WTC11 (cell line): ENCODE results near the gene CLEC7A. TPM values are rescaled to one million over a fixed set of nuclear protein-coding genes. Genes with fewer than 3 reads are reported as not detected.

Experiments
- ATAC-seq: fragments of 200-7000 bp; cut with Tn5 transposase; 2 replicates; pipeline ENCODE4 v1.10.0; 2021; ENCODE audit warnings: mild to moderate bottlenecking, moderate library complexity
- CTCF ChIA-PET: fragments of 300-600 bp; sonication (Branson Sonifier 250); formaldehyde crosslinking; loops from one replicate; lab custom pipeline; 2021; ENCODE audit warnings: antibody characterized with exemption; lab: Charles Lee
- POLR2A ChIA-PET: fragments of 350-600 bp; sonication (Branson Sonifier 250); formaldehyde crosslinking; loops from one replicate; lab custom pipeline; 2021; ENCODE audit warnings: antibody characterized with exemption; lab: Charles Lee
- DNase-seq: peaks from one replicate; pipeline ENCODE4 v3.0.0; 2021; ENCODE audit warnings: low spot score
- H3K27ac Mint-ChIP-seq: 2 replicates; pipeline ENCODE4 v1.8.0; 2021; ENCODE audit warnings: mixed read lengths
- H3K27me3 Mint-ChIP-seq: 2 replicates; pipeline ENCODE4 v1.8.0; 2021; ENCODE audit warnings: low read depth, mild to moderate bottlenecking, moderate library complexity, mixed read lengths
- H3K36me3 Mint-ChIP-seq: 2 replicates; pipeline ENCODE4 v1.8.0; 2021; ENCODE audit warnings: mixed read lengths
- H3K4me1 Mint-ChIP-seq: 2 replicates; pipeline ENCODE4 v1.8.0; 2022; ENCODE audit warnings: mixed read lengths
- H3K4me3 Mint-ChIP-seq: 2 replicates; pipeline ENCODE4 v1.8.0; 2021; ENCODE audit warnings: mild to moderate bottlenecking, moderate library complexity, mixed read lengths
- H3K9me3 Mint-ChIP-seq: 2 replicates; pipeline ENCODE4 v1.8.0; 2021; ENCODE audit warnings: mixed read lengths
- AR ChIP-seq: fragments of 250-450 bp; sonication (Bioruptor Pico); IDR thresholded peaks from 2 replicates; pipeline ENCODE4 v1.9.0; 2021; ENCODE audit warnings: mild to moderate bottlenecking
- ARID4B ChIP-seq: sonication (generic); formaldehyde crosslinking; IDR thresholded peaks from 2 replicates; pipeline ENCODE4 v1.8.0; 2023; ENCODE audit warnings: missing genetic modification reagents, mild to moderate bottlenecking, borderline replicate concordance
- ATF2 ChIP-seq: sonication (generic); formaldehyde crosslinking; IDR thresholded peaks from 2 replicates; pipeline ENCODE4 v1.8.1; 2022; ENCODE audit warnings: low read depth, missing genetic modification reagents, borderline replicate concordance
- CREM ChIP-seq: sonication (generic); formaldehyde crosslinking; IDR thresholded peaks from 2 replicates; pipeline ENCODE4 v1.8.1; 2022; ENCODE audit warnings: mild to moderate bottlenecking, missing genetic modification reagents, moderate library complexity
- ESRRA ChIP-seq: sonication (generic); formaldehyde crosslinking; IDR thresholded peaks from 2 replicates; pipeline ENCODE4 v1.8.1; 2022; ENCODE audit warnings: mild to moderate bottlenecking, missing genetic modification reagents, borderline replicate concordance
- GRHL2 ChIP-seq: fragments of 250-450 bp; sonication (Bioruptor Pico); IDR thresholded peaks from 2 replicates; pipeline ENCODE4 v1.8.0; 2022; ENCODE audit warnings: mild to moderate bottlenecking, moderate library complexity; ENCODE audit not compliant: insufficient replicate concordance, severe bottlenecking
- IRF2 ChIP-seq: sonication (generic); formaldehyde crosslinking; IDR thresholded peaks from 2 replicates; pipeline ENCODE4 v1.8.0; 2022; ENCODE audit warnings: low read depth, missing genetic modification reagents, borderline replicate concordance
- NFE2L1 ChIP-seq: sonication (generic); formaldehyde crosslinking; IDR thresholded peaks from 2 replicates; pipeline ENCODE4 v1.8.1; 2023; ENCODE audit warnings: missing genetic modification reagents
- PRDM15 ChIP-seq: sonication (generic); formaldehyde crosslinking; IDR thresholded peaks from 2 replicates; pipeline ENCODE4 v1.8.0; 2022; ENCODE audit warnings: missing genetic modification reagents
- ZNF416 ChIP-seq: fragments of 250-450 bp; sonication (Bioruptor Pico); IDR thresholded peaks from 2 replicates; pipeline ENCODE4 v1.9.0; 2021; ENCODE audit warnings: mild to moderate bottlenecking, inconsistent platforms
- ZNF425 ChIP-seq: fragments of 250-450 bp; sonication (Bioruptor Pico); conservative IDR thresholded peaks from 2 replicates; pipeline ENCODE4 v1.9.0; 2021; ENCODE audit warnings: mild to moderate bottlenecking
- total RNA-seq: library from RNA; stranded (reverse); gene quantifications from 3 replicates; pipeline ENCODE4 v1.2.3, GENCODE V29; 2021
- TF ChIP-seq, protein P1 (sequence below): fragments of 250-450 bp; sonication (Bioruptor Pico); IDR thresholded peaks from 2 replicates; pipeline ENCODE4 v1.9.0; 2021; ENCODE audit warnings: moderate library complexity, mild to moderate bottlenecking, inconsistent platforms, borderline replicate concordance
- TF ChIP-seq, protein P2 (sequence below): sonication (generic); formaldehyde crosslinking; IDR thresholded peaks from 2 replicates; pipeline ENCODE4 v1.8.0; 2022; ENCODE audit warnings: mild to moderate bottlenecking, missing genetic modification reagents
- TF ChIP-seq, protein P3 (sequence below): sonication (generic); formaldehyde crosslinking; IDR thresholded peaks from 2 replicates; pipeline ENCODE4 v1.8.1; 2022; ENCODE audit warnings: mild to moderate bottlenecking, moderate library complexity, missing genetic modification reagents

Gene CLEC7A
- total RNA-seq, 1 experiment from 2014 or later, result 0.48 TPM

DNA sequence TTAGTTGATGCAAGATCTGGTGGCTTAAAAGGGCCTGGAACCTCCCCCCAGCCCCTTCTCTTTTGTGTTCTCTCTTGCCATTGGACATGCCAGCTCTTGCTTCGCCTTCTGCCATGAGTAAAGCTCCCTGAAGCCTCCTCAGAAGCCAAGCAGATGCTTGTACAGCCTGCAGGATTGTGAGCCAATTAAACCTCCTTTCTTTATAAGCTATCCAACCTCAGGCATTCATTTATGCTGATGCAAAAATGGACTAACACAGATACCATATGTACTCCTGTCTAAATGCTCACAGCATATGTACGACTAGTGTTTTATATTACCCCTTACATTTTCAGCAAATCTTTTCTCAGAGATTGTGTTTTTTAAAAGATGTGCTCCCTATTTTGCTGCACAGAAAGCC is 57.9 kb downstream of the CLEC7A start (continued):
- TF ChIP-seq ZNF425 (no peak), IRF2 (CRISPR knock-in tag) (no peak), GRHL2 (CRISPR knock-in tag) (no peak), AR (CRISPR knock-in tag) (no peak), ESRRA (CRISPR knock-in tag) (no peak), ARID4B (no peak)
- TF ChIP-seq, protein P1, sequence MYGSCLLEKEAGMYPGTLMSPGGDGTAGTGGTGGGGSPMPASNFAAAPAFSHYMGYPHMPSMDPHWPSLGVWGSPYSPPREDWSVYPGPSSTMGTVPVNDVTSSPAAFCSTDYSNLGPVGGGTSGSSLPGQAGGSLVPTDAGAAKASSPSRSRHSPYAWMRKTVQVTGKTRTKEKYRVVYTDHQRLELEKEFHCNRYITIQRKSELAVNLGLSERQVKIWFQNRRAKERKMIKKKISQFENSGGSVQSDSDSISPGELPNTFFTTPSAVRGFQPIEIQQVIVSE (CRISPR knock-in tag), result no peak

- H3K4me1 Mint-ChIP-seq, result peaks cover 12% of the 10 kb centered on the region
- H3K27me3 Mint-ChIP-seq, result no peaks in the 10 kb centered on the region
- H3K27ac Mint-ChIP-seq, result no peak overlapping the region
- CTCF ChIA-PET, result no interaction called here
- H3K9me3 Mint-ChIP-seq, result no peaks in the 10 kb centered on the region
- DNase-seq (no peak), ATAC-seq (no peak)
- POLR2A ChIA-PET, result no interaction called here
- no peak overlapping the region for H3K4me3 Mint-ChIP-seq
- H3K36me3 Mint-ChIP-seq, result no peaks in the 10 kb centered on the region
- TF ChIP-seq PRDM15 (no peak), NFE2L1 (no peak), ZNF416 (CRISPR knock-in tag) (no peak), CREM (CRISPR knock-in tag) (no peak), ATF2 (CRISPR knock-in tag) (no peak), ARID4B (no peak)
- TF ChIP-seq, protein P2, sequence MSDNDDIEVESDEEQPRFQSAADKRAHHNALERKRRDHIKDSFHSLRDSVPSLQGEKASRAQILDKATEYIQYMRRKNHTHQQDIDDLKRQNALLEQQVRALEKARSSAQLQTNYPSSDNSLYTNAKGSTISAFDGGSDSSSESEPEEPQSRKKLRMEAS, result no peak
- TF ChIP-seq, protein P3, sequence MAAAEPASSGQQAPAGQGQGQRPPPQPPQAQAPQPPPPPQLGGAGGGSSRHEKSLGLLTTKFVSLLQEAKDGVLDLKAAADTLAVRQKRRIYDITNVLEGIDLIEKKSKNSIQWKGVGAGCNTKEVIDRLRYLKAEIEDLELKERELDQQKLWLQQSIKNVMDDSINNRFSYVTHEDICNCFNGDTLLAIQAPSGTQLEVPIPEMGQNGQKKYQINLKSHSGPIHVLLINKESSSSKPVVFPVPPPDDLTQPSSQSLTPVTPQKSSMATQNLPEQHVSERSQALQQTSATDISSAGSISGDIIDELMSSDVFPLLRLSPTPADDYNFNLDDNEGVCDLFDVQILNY (CRISPR knock-in tag), result no peak
These were observed 59.6 kb downstream of the CLEC7A start for GRCh38 chr12:10070380-10070779.
